GM12873 (cell line): ENCODE data around the gene SH2D3C.

ENCODE experiments used
- CTCF ChIP-seq: IDR thresholded peaks from 2 replicates; pipeline ENCODE4 v1.5.1; 2012; ENCODE audit warnings: low read depth, mild to moderate bottlenecking, moderate library complexity, low read length, control low read depth; ENCODE audit not compliant: insufficient read depth; ENCODE audit errors: missing control alignments

The SH2D3C gene

GRCh38 chr9:127803507-127804352 is 25.3 kb upstream of the SH2D3C start:
- TF ChIP-seq CTCF, result no peak

DNA sequence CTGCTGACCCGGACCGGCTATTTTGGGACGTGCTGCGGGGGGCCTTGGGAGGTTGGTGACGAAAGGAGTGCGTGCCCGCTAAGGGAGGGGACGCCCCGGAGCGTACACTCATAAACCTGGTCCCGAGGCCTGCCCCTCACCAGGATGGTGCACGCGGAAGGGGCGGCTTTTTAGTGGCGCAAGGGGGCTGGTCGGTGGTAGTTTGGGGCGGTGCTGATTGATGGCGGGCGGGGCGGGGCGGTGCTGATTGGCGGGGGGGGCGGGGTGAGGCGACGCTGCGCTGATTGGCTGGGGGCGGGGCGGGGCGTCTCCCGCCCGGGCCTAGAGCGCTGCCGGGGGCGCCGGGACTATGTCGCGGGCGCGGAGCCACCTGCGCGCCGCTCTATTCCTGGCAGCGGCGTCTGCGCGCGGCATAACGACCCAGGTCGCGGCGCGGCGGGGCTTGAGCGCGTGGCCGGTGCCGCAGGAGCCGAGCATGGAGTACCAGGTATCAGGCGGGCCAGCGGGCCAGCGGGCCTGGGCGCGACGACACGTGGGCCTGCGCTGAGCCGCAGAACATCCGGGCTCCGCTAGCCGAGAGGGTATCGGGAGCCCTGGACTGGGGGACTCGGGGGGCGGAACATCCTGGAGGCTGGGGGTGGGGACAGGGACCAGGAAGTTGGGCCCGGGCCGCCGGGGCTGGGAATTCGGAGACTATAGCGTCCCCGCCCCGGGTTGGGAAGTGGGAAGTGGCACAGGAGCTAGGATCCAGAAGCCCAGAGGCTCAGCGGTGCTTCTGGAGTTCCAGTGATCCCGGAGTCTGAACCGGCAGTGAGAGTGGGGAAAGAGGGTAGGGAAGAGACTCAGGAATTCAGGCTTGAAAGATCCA is 24.3 kb upstream of the SH2D3C start, which contains the start of gene FPGS:
Gene FPGS, plus strand, starts transcription at position 307 of the 868 bp plus-strand sequence. Its CDS starts 43 bp downstream, at position 350.
- TF ChIP-seq CTCF, result no peak

- TF ChIP-seq CTCF, result peak; percentile 33
Observed at GRCh38 chr9:127801955-127802575, 23.6 kb upstream of the SH2D3C start.

- TF ChIP-seq CTCF, result no peak
Observed at GRCh38 chr9:127796852-127797370, 18.4 kb upstream of the SH2D3C start.

DNA sequence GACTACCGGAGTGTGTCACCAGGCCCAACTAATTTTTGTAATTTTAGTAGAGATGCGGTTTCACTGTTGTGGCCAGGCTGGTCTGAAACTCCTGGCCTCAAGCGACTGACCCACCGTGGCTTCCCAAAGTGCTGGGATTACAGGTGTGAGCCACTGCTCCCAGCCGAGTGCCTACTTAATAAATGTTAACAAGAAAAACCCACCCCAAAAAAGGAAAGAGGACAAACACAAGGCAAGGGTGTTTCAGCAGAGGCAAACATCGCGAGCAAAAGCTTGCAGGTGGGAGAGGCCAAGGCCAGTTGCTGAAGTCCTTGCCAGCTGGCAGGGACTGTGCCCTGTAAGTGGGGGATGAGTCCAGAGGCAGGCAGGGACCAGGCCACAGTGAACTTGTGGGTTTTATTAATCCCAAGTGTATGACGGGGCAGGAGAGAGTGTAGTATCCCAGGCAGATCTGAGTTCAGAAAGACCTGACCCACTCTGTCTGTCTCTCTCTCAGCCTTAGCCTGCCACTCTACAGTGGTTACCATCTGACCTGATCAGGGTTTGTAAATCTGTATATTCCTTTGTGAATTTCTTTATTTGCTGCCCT is 17.9 kb upstream of the SH2D3C start:
- TF ChIP-seq CTCF, result no peak

- no peak for TF ChIP-seq CTCF
Observed at GRCh38 chr9:127794001-127794791, 15.7 kb upstream of the SH2D3C start.
